ENCODE measurements around the gene TSC2.

TSC2 gene

GRCh38 chr16:2043667-2044451, 3.9 kb upstream of the TSC2 start:
- DNase-seq, result no peak

DNA sequence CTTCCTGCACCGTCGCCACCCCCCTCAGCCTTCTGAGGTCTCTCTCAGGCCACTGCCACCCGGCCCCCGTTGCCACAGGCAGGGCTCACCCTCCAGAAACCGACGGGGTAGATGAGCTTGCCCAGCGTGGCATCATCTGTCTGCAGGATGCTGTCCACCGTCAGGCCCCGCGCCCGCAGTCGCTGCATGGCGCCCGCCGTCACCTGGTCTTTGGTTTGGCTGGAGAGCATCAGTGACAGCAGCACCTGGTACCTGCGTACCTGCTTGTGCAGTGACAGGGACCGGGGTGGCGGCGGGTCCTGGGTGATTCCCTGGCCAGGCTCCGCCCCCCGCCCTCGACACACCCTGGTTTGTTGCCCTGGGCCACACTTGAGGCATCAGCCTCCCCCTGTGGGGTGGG, 3.2 kb upstream of the TSC2 start:
- no peak for DNase-seq

DNA sequence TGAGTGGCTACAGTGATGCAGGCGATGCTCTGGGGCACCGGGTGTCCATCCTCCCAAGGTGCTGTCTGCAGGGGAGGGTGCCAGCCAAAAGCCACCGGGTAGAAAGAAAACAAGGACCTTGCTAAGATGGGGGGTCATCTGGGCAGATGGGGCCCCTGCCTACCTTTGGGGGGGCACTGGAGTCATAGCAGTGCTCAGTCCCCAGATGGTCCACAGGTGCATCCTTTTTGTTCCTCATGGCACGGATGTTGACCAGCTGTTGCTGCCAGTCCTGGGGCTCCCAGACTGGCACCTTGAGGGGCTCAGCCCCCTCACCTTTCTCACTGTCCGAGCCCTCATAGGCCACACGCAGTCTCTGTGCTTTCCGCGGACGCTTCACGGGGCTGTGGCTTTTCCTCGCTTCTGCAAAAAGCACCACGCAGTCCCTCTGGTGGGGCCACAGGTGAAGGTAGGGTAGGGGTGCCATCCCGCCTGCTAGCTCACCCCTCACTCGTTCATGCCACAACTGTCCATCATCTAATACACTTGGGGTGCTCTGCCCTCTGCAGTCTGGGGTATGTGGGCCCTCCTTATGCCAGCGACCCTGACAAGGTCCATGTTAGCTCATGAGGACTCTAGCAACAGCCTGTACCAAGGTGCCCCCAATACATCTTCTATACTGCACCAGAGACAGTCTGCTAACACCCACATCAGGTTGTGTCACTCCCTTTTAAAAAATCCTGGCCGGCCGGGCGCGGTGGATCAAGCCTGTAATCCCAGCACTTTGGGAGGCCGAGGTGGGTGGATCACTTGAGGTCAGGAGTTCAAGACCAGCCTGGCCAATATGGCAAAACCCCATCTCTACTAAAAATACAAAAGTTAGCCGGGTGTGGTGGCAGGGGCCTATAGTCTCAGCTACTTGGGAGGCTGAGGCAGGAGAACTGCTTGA, 1.6 kb upstream of the TSC2 start:
- DNase-seq, result no peak

DNA sequence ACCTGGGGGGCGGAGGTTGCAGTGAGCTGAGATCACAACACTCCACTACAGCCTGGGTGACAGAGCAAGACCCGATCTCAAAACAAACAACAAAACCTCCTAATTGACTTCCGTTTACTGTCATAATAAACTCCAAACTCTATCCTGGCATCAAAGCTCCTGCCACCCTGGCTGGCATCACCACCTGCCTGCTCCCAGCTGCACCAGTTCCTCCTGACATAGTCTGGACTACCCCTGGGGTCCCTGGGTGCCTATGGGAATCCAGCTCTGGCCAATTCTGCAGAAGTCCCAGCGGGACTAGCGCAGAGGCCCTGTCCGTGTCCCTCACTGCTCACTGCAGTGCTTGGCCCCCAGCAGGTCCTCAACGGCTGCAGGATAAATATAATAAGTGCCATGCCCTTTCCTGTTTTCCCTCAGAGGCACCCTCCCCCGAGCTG, 874 bp upstream of the TSC2 start:
- no peak for DNase-seq

- DNase-seq, result no peak
Observed at GRCh38 chr16:2048116-2048543, 345 bp downstream of the TSC2 start.

GRCh38 chr16:2053211-2053610, 5.4 kb downstream of the TSC2 start:
- no peak for DNase-seq

DNA sequence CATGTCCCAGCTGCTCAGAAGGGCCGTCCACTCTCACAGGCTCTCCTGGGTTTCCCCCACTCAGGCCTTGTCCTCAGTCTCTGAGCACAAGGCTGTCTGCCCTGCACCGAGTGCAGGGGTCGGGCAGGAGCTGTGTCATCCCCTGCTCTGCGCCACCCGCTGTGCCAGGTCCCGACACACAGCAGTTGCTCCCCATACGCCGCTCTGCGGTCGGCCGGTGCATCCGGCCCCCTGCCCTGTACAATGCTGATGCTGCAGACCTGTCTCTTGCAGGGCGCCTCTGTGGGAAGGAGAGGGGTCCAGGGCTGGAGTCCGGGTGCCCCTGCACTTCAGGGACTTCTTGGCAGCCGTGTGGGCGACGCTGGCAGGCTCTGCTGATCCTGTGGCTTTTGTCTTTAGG, 6.1 kb downstream of the TSC2 start:
- DNase-seq, result no peak

- no peak for DNase-seq
Observed at GRCh38 chr16:2054543-2055245, 6.9 kb downstream of the TSC2 start.

- no peak for DNase-seq
Observed at GRCh38 chr16:2056077-2056476, 8.3 kb downstream of the TSC2 start.

- no peak for DNase-seq
Observed at GRCh38 chr16:2056681-2057407, 9.1 kb downstream of the TSC2 start.

DNA sequence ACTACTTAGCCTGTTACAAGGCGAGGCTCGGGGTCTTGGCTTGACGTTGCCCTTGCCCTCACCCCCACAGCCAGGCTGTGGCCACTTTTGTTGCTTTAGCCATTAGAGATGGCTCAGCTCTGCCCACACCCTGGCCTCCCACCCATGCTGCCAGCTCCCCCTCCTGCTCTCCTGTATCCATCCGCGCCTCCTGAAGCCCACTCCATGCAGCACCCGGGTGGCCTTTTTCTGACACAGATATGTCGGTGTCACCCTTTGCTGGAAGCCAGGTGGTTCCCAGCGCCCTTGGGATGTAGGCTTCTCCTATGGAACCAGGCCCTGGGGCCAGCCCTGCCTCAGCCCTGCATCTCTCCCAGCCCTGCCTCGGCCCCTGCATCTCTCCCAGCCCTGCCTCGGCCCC, 9.7 kb downstream of the TSC2 start:
- DNase-seq, result no peak

DNA sequence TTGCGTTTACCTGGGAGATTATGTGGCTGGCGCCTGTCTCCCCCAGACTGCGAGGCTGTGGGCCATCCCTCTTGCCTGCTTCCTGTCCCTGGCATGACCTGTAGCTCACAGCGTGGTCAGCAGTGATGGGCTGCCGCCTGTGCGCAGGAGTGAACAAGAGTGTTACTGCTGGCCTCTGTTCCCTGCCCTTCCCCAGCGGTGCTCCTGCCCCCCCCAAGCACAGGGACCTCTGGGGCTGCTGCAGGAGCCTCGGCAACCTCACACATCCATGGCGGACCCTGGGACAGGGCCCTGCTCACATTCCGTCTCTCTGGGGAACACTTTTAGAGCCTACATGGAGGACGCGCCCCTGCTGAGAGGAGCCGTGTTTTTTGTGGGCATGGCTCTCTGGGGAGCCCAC, 10.6 kb downstream of the TSC2 start:
- no peak for DNase-seq

- DNase-seq, result no peak
Observed at GRCh38 chr16:2058872-2059271, 11.1 kb downstream of the TSC2 start.

- no peak for DNase-seq
Observed at GRCh38 chr16:2060346-2060745, 12.6 kb downstream of the TSC2 start.

DNA sequence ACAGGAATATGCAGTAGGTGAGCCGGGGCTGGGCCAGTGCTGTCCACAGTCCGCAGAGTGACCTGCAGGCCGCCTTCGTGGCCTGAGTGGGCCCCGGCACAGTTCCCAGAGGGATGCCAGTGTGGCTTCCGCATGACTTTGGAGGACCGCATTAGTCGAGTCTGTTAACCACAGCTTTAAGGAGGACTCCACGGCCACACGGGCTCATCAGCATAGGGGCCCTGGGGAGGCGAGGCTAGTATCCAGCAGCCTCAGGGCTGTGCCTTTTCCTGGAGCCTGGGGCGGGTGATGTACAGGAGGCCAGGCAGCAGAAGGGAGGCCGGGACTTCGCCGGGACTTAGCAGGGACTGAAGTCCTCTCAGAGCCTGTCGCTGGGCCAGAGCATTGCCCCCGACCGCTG, 13.2 kb downstream of the TSC2 start:
- no peak for DNase-seq

- DNase-seq, result no peak
Observed at GRCh38 chr16:2061526-2061925, 13.7 kb downstream of the TSC2 start.

- no peak for DNase-seq
Observed at GRCh38 chr16:2062801-2063200, 15.0 kb downstream of the TSC2 start.

- DNase-seq, result no peak
Observed at GRCh38 chr16:2063861-2064260, 16.1 kb downstream of the TSC2 start.

- DNase-seq, result no peak
Observed at GRCh38 chr16:2064368-2064945, 16.7 kb downstream of the TSC2 start.

GRCh38 chr16:2066139-2066538, 18.4 kb downstream of the TSC2 start:
- DNase-seq, result no peak

DNA sequence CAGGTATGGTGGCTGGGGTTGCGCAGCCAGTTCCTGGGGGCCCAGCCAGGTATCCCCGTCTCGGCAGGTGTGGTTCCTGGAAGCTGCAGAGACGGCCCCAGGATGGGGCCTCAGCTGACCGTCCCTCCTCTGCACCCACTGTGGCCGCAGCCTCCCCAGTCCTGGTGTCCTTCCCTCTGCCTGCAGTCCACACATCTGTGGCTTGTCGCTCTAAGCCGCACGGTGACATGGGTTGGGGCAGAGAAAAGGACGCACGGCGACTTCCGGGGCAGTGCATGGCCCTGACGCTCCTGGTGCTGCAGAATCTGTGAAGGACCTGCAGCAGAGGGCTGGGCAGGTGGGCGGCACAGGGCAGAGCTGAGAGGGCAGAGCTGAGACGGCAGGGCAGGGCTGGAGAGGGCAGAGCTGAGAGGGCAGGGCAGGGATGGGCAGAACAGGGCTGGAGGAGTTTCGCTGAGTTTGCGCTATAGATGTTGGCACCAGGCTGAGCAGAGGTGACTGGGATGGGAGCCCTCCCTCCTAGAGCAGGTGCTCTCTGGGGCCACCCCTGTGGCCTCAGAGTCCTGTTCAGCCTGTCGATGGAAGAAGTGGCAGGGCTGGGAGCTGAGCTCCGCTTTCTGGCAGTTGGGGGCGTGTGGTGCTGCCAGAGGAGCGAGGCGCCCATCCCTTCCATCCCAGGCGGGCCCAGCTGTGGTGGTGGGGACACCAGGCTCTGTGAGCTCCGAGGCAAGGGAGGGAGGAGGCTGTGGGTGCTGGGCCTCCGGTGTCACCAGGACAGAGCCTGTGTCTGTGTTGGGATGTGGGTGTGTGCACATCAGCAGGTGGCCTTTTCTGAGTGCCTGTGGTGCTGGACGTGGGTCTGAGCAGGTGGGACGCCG, 23.0 kb downstream of the TSC2 start:
- no peak for DNase-seq
